ENCODE results near the gene C4orf50. TPM values are rescaled to one million over a fixed set of nuclear protein-coding genes. Genes with fewer than 3 reads are reported as not detected.

C4orf50 gene
- total and polyA plus RNA-seq, 2 of the 4 experiments (the other 2 are of a cell fraction): not detected

GRCh38 chr4:5964030-5964429 is 54.2 kb downstream of the C4orf50 start:
- H3K18ac ChIP-seq (ENCODE audit: low read depth, low read length): no peak overlapping the region
- no peak overlapping the region for H2AFZ ChIP-seq (replicated peaks; ENCODE audit: low read length, poor library complexity)
- no peaks in the 10 kb centered on the region for H3K4me1 ChIP-seq (ENCODE audit: control insufficient read depth, insufficient read depth, low read length)
- TF ChIP-seq USF2 (IDR thresholded peaks at IDR 0.05; ENCODE audit: low read depth, low read length): no peak
- no peak for TF ChIP-seq RAD21 (IDR thresholded peaks at IDR 0.05; ENCODE audit: low read length)
- no peak for TF ChIP-seq BHLHE40 (IDR thresholded peaks at IDR 0.05; ENCODE audit: low read depth, low read length)
- TF ChIP-seq POLR2A (IDR thresholded peaks at IDR 0.05; ENCODE audit: low read depth, low read length): no peak
- H3K27ac ChIP-seq (ENCODE audit: insufficient read depth, low read length): no peak overlapping the region
- H2BK5ac ChIP-seq (ENCODE audit: low read depth, low read length, poor library complexity, severe bottlenecking): no peak overlapping the region
- no peak overlapping the region for H3K14ac ChIP-seq (replicated peaks; ENCODE audit: low read depth, low read length)
- no peak overlapping the region for H4K91ac ChIP-seq (ENCODE audit: insufficient read depth, low read depth, low read length)
- no peak overlapping the region for H4K5ac ChIP-seq (ENCODE audit: low read depth, low read length)
- H3K36me3 ChIP-seq (ENCODE audit: control insufficient read depth, insufficient read depth, low read length): no peaks in the 10 kb centered on the region
- in situ Hi-C loops (cut with MboI; ENCODE audit: low sequenced_read_pairs): no loop called here
- H2BK20ac ChIP-seq (ENCODE audit: low read depth, low read length): no peak overlapping the region
- no peak overlapping the region for H2AK9ac ChIP-seq (replicated peaks; ENCODE audit: low read depth, low read length, poor library complexity)
- dilution Hi-C loops (cut with HindIII; ENCODE audit: low sequenced_read_pairs, unreplicated experiment): no loop called here
- no peaks in the 10 kb centered on the region for H4K20me1 ChIP-seq (ENCODE audit: insufficient read depth, low read length)
- H2BK120ac ChIP-seq (ENCODE audit: low read depth, low read length): no peak overlapping the region
- H4K8ac ChIP-seq (ENCODE audit: low read depth in 2 of 2, low read length in 2 of 2): no peak overlapping the region
- H3K4ac ChIP-seq (ENCODE audit: low read depth, low read length): no peak overlapping the region
- H3K23ac ChIP-seq (ENCODE audit: low read depth, low read length): no peak overlapping the region
- no peaks in the 10 kb centered on the region for H3K9me3 ChIP-seq (ENCODE audit: control insufficient read depth, insufficient read depth, low read length)
- ChIA-PET CTCF (no interaction called here), POLR2A (ENCODE audit: unreplicated experiment) (no interaction called here)
- H3K4me2 ChIP-seq (ENCODE audit: low read depth, low read length): no peak overlapping the region
- H3K9me1 ChIP-seq (ENCODE audit: insufficient read depth, low read length): no peaks in the 10 kb centered on the region
- H3K4me3 ChIP-seq (ENCODE audit: insufficient read depth, low read depth, low read length): no peak overlapping the region
- intact Hi-C loops (cut with micrococcal nuclease): no loop called here
- no peak overlapping the region for H2BK15ac ChIP-seq (ENCODE audit: low read depth, low read length)
- no peak overlapping the region for H3K56ac ChIP-seq (ENCODE audit: extremely low read depth, insufficient read depth, low read length)
- no TSS peak for BruUV-seq (replicated peaks)
- 8% methylated on average over 3 of the region's 5 CpGs; no CpG with 5 or more reads in 1 of the 2 experiments for WGBS, 2 experiments (ENCODE audit: extremely low coverage in 2 of 2, insufficient read length in 1 of 2)
- H3K79me1 ChIP-seq (ENCODE audit: low read depth in 1 of 2, low read length in 2 of 2): no peaks in the 10 kb centered on the region
- DNase-seq (no peak), ATAC-seq (ENCODE audit: low read depth) (no peak)
- H3K27me3 ChIP-seq (ENCODE audit: control insufficient read depth, insufficient read depth, low read length): peaks cover 9% of the 10 kb centered on the region
- H3K9ac ChIP-seq (ENCODE audit: low read depth, low read length): no peak overlapping the region
- no peak overlapping the region for H2AK5ac ChIP-seq (ENCODE audit: low read depth, low read length)

Measured in IMR-90 (cell line).